ENCODE results near the gene GPR55.

The GPR55 gene

DNA sequence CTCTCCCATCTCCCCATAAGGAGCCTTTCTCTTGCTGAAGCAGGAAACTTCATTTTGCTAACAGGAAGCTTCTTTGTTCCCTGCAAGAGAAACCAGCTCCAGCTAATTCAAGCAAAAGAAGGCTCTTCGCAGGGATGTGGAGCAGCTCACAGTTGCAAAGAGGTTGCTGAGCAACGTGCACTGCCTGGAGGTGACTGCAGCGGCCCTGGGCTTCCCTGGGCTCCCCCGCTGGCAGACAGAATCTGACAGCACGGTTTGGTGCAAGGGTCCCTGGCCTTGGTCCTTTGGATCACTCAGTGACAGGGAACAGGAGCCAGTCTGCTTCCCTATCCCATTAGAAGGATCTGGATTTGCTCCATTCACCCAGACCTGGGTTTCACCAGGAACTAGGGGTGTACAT, 25.8 kb downstream of the GPR55 start:
- Histone ChIP-seq H3K4me1 (ENCODE audit: low read length) (peaks cover 28% of the 10 kb centered on the region), H3K27me3 (replicated peaks; ENCODE audit: insufficient read depth, low read length) (no peaks in the 10 kb centered on the region), H3K9me2 (replicated peaks; ENCODE audit: insufficient read depth, low read length) (no peaks in the 10 kb centered on the region), H4K20me1 (ENCODE audit: insufficient read depth, low read length) (no peaks in the 10 kb centered on the region), H3K36me3 (replicated peaks; ENCODE audit: insufficient read depth, low read length) (no peaks in the 10 kb centered on the region), H3K9ac (ENCODE audit: low read length) (no peak overlapping the region), H3F3A (ENCODE audit: insufficient read depth, low read length) (peaks cover 6% of the 10 kb centered on the region), H3K4me3 (ENCODE audit: low read length) (no peak overlapping the region), H2AFZ (ENCODE audit: low read length) (no peak overlapping the region), H3K4me2 (ENCODE audit: low read depth, low read length) (no peak overlapping the region), H3K79me2 (ENCODE audit: low read length) (no peaks in the 10 kb centered on the region), H3K9me3 (replicated peaks; ENCODE audit: insufficient read depth, low read length) (no peaks in the 10 kb centered on the region), H3K27ac (ENCODE audit: low read length) (no peak overlapping the region)
- no peak for DNase-seq
- no peak for TF ChIP-seq EZH2 (optimal IDR thresholded peaks at IDR 0.05; ENCODE audit: low read depth, low read length)
- no peak for TF ChIP-seq CTCF (IDR thresholded peaks at IDR 0.05; ENCODE audit: low read length)
- no peak for TF ChIP-seq EZH2phosphoT487 (IDR thresholded peaks at IDR 0.05; ENCODE audit: low read length)

- H3K36me3 ChIP-seq (replicated peaks; ENCODE audit: insufficient read depth, low read length), result no peaks in the 10 kb centered on the region
- H4K20me1 ChIP-seq (ENCODE audit: insufficient read depth, low read length), result no peaks in the 10 kb centered on the region
- peaks cover 11% of the 10 kb centered on the region for H3F3A ChIP-seq (ENCODE audit: insufficient read depth, low read length)
- H3K79me2 ChIP-seq (ENCODE audit: low read length), result no peaks in the 10 kb centered on the region
- H3K27ac ChIP-seq (ENCODE audit: low read length), result no peak overlapping the region
- no peak for TF ChIP-seq CTCF (IDR thresholded peaks at IDR 0.05; ENCODE audit: low read length)
- TF ChIP-seq EZH2 (optimal IDR thresholded peaks at IDR 0.05; ENCODE audit: low read depth, low read length), result no peak
- TF ChIP-seq EZH2phosphoT487 (IDR thresholded peaks at IDR 0.05; ENCODE audit: low read length), result no peak
- H3K4me3 ChIP-seq (ENCODE audit: low read length), result no peak overlapping the region
- H3K4me2 ChIP-seq (ENCODE audit: low read depth, low read length), result no peak overlapping the region
- no peak overlapping the region for H2AFZ ChIP-seq (ENCODE audit: low read length)
- H3K9me2 ChIP-seq (replicated peaks; ENCODE audit: insufficient read depth, low read length), result no peaks in the 10 kb centered on the region
- H3K9me3 ChIP-seq (replicated peaks; ENCODE audit: insufficient read depth, low read length), result no peaks in the 10 kb centered on the region
- peaks cover 31% of the 10 kb centered on the region for H3K4me1 ChIP-seq (ENCODE audit: low read length)
- H3K27me3 ChIP-seq (replicated peaks; ENCODE audit: insufficient read depth, low read length), result no peaks in the 10 kb centered on the region
- H3K9ac ChIP-seq (ENCODE audit: low read length), result no peak overlapping the region
- DNase-seq, result no peak
Observed at GRCh38 chr2:230898713-230899091, 26.3 kb downstream of the GPR55 start.

DNA sequence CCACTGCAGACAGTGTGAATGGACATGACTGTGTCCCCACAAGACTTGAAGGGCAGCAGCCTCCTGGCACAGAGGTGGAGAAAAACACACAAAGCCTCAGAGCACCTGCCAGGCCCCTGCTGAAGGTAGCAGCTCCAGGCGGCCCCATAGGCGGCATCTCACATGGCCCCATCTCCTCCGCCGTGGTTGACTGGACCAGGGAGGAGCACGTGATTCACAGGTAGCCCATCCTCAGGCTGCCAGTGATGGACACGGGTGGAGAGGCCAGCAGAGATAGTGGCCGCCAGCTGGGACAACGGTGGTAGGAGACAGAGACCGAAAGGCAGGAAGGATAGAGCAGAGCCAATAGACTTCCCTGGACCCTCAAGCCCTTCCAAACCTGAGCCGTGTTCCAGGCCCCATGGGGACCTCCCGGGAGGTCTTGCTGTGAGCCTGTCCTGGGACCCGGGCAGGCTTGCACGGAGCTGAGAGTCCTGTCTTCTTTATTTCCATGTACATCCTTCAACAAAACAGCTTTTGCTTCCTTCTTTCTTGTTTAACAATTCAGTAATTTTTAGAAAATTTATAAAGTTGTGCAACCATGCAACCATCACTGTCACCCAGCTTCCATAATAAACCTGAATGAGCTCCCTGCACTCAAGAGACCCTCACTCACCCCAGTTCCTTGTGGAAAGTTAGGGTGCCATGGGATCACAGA, 26.9 kb downstream of the GPR55 start:
- no peaks in the 10 kb centered on the region for H3K36me3 ChIP-seq (replicated peaks; ENCODE audit: insufficient read depth, low read length)
- H3K4me1 ChIP-seq (ENCODE audit: low read length), result peaks cover 29% of the 10 kb centered on the region
- TF ChIP-seq CTCF (IDR thresholded peaks at IDR 0.05; ENCODE audit: low read length) (no peak), EZH2phosphoT487 (IDR thresholded peaks at IDR 0.05; ENCODE audit: low read length) (no peak), EZH2 (optimal IDR thresholded peaks at IDR 0.05; ENCODE audit: low read depth, low read length) (no peak)
- H3K9me3 ChIP-seq (replicated peaks; ENCODE audit: insufficient read depth, low read length), result no peaks in the 10 kb centered on the region
- H3K4me3 ChIP-seq (ENCODE audit: low read length), result no peak overlapping the region
- no peak for DNase-seq
- no peak overlapping the region for H3K4me2 ChIP-seq (ENCODE audit: low read depth, low read length)
- no peaks in the 10 kb centered on the region for H4K20me1 ChIP-seq (ENCODE audit: insufficient read depth, low read length)
- H2AFZ ChIP-seq (ENCODE audit: low read length), result no peak overlapping the region
- H3K9ac ChIP-seq (ENCODE audit: low read length), result no peak overlapping the region
- H3F3A ChIP-seq (ENCODE audit: insufficient read depth, low read length), result peaks cover 15% of the 10 kb centered on the region
- no peaks in the 10 kb centered on the region for H3K27me3 ChIP-seq (replicated peaks; ENCODE audit: insufficient read depth, low read length)
- no peak overlapping the region for H3K27ac ChIP-seq (ENCODE audit: low read length)
- H3K79me2 ChIP-seq (ENCODE audit: low read length), result peaks cover under 1% of the 10 kb centered on the region
- H3K9me2 ChIP-seq (replicated peaks; ENCODE audit: insufficient read depth, low read length), result no peaks in the 10 kb centered on the region
